ENCODE measurements around the gene SUPT5H.

SUPT5H gene

DNA sequence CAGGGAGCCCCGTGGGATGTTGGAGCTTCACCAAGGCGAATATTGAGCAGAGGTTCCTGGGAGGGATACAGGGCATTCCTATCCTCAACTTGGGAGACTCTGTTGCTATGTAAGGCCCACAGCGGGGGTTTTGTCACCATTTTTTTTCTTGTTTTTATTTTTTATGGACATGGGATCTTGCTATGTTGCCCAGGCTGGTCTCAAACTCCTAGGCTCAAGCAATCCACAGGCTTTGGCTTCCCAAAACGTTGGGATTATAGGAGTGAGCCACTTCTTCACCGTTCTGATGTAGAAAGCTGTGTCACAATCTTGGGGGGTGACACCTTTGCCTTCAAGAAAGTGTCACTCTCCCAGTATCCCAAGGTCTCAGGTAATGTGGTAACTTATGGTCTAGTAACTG, 56.0 kb downstream of the SUPT5H start:
- no peaks in the 10 kb centered on the region for H3K9me3 Mint-ChIP-seq
- H3K36me3 Mint-ChIP-seq (ENCODE audit: low read depth): no peaks in the 10 kb centered on the region
- H3K4me3 Mint-ChIP-seq: no peak overlapping the region
- peaks cover 23% of the 10 kb centered on the region for H3K4me1 Mint-ChIP-seq (ENCODE audit: low read depth)
- H3K27ac Mint-ChIP-seq: no peak overlapping the region
- H3K27me3 Mint-ChIP-seq: peaks cover 70% of the 10 kb centered on the region

DNA sequence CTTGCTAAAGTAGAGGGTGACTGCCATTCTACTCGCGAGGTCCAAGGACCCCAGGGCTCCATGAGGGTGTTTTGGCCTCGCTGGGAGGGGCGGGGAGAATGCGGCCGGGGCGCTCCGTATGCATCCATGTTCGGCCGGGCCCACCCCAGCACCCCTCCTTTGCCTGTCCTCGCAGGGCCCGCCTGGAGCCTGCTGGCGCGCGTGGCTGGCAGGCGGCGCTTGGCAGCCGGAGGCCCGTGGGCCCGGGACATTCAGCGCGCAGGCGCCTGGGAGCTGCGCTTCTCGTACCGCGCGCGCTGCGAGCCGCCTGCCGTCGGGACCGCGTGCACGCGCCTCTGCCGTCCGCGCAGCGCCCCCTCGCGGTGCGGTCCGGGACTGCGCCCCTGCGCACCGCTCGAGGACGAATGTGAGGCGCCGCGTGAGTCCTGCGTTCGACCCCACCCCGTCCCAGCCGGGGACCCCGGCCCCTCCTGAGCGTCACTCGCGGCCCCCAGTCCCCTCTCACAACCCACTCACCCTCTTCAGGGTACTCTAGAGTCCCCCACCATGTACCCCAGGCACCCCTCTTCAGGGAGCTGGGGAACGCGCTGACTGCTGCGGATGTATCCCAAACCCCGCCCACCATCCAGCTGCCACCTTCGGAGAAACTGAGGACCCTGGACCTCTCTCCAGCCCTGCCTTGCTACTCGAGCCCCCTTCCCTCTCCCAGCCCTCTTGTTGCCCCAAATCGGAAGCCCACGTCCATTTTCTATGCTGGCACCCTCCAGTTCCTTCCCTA, 57.4 kb downstream of the SUPT5H start:
- H3K4me3 Mint-ChIP-seq: no peak overlapping the region
- H3K27ac Mint-ChIP-seq: no peak overlapping the region
- H3K4me1 Mint-ChIP-seq (ENCODE audit: low read depth): peaks cover 32% of the 10 kb centered on the region
- H3K9me3 Mint-ChIP-seq: no peaks in the 10 kb centered on the region
- H3K27me3 Mint-ChIP-seq: peaks cover 67% of the 10 kb centered on the region
- H3K36me3 Mint-ChIP-seq (ENCODE audit: low read depth): no peaks in the 10 kb centered on the region

DNA sequence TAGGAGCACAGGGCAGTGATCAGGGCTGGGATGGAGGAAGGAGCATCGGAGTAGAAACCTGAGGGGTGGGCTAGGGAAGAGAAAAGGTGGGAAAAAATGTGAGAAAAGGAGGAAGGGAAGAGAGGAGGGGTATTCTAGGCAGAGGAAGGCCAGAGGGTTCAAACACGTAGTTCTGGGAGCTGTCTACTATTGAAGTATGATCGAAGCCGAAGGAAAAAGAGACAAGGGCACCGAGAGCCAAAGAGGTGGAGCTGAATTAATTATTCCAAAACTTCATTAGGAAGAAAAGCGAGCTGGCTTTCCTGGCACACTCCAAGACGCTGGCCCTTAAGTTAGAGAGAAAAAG, 61.2 kb downstream of the SUPT5H start:
- Mint-ChIP-seq H3K36me3 (ENCODE audit: low read depth) (no peaks in the 10 kb centered on the region), H3K4me3 (peak overlapping the region; percentile 36), H3K4me1 (ENCODE audit: low read depth) (peaks cover 20% of the 10 kb centered on the region), H3K27me3 (peaks cover 51% of the 10 kb centered on the region), H3K9me3 (no peaks in the 10 kb centered on the region), H3K27ac (no peak overlapping the region)

DNA sequence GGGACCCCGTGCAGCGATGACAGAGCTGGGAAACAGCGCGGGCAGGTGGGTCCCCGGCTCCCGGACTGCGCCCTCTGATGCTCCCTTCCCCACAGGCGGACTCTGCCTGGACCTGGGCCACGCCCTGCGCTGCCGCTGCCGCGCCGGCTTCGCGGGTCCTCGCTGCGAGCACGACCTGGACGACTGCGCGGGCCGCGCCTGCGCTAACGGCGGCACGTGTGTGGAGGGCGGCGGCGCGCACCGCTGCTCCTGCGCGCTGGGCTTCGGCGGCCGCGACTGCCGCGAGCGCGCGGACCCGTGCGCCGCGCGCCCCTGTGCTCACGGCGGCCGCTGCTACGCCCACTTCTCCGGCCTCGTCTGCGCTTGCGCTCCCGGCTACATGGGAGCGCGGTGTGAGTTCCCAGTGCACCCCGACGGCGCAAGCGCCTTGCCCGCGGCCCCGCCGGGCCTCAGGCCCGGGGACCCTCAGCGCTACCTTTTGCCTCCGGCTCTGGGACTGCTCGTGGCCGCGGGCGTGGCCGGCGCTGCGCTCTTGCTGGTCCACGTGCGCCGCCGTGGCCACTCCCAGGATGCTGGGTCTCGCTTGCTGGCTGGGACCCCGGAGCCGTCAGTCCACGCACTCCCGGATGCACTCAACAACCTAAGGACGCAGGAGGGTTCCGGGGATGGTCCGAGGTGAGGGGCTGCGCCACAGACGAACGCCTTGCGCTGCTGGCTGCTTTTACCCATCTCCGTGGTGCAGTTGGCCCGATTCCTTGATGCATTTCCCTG, 61.7 kb downstream of the SUPT5H start:
- peaks cover 20% of the 10 kb centered on the region for H3K4me1 Mint-ChIP-seq (ENCODE audit: low read depth)
- H3K4me3 Mint-ChIP-seq: peak overlapping the region; percentile 81
- no peaks in the 10 kb centered on the region for H3K9me3 Mint-ChIP-seq
- H3K36me3 Mint-ChIP-seq (ENCODE audit: low read depth): no peaks in the 10 kb centered on the region
- peaks cover 53% of the 10 kb centered on the region for H3K27me3 Mint-ChIP-seq
- H3K27ac Mint-ChIP-seq: no peak overlapping the region

DNA sequence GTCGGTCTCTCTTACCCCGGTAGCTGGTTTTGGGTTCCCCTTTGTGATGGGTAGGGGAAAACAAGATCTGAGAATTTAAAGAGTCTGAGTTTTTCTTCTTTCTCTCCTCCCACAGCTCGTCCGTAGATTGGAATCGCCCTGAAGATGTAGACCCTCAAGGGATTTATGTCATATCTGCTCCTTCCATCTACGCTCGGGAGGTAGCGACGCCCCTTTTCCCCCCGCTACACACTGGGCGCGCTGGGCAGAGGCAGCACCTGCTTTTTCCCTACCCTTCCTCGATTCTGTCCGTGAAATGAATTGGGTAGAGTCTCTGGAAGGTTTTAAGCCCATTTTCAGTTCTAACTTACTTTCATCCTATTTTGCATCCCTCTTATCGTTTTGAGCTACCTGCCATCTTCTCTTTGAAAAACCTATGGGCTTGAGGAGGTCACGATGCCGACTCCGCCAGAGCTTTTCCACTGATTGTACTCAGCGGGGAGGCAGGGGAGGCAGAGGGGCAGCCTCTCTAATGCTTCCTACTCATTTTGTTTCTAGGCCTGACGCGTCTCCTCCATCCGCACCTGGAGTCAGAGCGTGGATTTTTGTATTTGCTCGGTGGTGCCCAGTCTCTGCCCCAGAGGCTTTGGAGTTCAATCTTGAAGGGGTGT, 62.5 kb downstream of the SUPT5H start:
- Mint-ChIP-seq H3K4me3 (peak overlapping the region; percentile 81), H3K27ac (peak overlapping the region; percentile 71), H3K27me3 (peaks cover 57% of the 10 kb centered on the region), H3K9me3 (no peaks in the 10 kb centered on the region), H3K4me1 (ENCODE audit: low read depth) (peaks cover 20% of the 10 kb centered on the region), H3K36me3 (ENCODE audit: low read depth) (no peaks in the 10 kb centered on the region)

DNA sequence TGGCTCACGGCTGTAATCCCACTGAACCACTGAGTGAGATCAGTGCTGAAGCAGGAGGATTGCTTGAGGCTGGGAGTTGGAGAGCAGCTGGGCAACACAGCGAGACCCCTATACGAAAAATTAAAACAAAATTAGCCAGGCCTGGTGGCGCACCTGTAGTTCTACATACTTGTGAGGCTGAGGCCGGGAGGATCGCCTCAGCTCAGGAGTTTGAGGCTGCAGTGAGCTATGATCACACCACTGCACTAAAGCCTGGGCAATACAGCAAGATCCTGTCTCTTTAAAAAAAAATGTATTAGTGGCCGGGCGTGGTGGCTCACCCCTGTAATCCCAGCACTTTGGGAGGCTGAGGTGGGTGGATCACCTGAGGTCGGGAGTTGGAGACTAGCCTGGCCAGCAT, 63.2 kb downstream of the SUPT5H start:
- no peaks in the 10 kb centered on the region for H3K36me3 Mint-ChIP-seq (ENCODE audit: low read depth)
- no peak overlapping the region for H3K4me3 Mint-ChIP-seq
- peaks cover 15% of the 10 kb centered on the region for H3K4me1 Mint-ChIP-seq (ENCODE audit: low read depth)
- no peak overlapping the region for H3K27ac Mint-ChIP-seq
- H3K27me3 Mint-ChIP-seq: peaks cover 59% of the 10 kb centered on the region
- no peaks in the 10 kb centered on the region for H3K9me3 Mint-ChIP-seq

DNA sequence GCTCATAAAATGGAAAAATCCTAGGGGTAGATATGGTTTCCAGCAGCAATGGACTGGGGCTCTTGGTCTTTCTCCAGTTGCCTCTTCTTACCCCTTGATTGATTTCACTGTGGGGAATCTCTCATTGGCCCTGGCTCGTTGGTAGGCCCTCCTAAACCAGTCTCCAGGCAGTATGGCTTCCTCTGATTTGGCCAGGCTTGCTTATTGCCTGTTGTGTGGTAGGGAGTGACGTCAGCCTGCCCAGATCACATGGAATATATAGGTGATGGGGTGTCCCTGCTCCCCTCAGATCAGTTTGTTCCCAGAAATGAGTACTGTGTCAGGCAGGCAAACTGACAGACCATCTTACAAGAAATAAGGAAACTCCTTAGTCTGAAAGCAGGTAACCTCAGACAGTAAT, 63.9 kb downstream of the SUPT5H start:
- Mint-ChIP-seq H3K9me3 (no peaks in the 10 kb centered on the region), H3K27me3 (peaks cover 59% of the 10 kb centered on the region), H3K27ac (no peak overlapping the region), H3K4me3 (no peak overlapping the region), H3K4me1 (ENCODE audit: low read depth) (peaks cover 15% of the 10 kb centered on the region), H3K36me3 (ENCODE audit: low read depth) (no peaks in the 10 kb centered on the region)

DNA sequence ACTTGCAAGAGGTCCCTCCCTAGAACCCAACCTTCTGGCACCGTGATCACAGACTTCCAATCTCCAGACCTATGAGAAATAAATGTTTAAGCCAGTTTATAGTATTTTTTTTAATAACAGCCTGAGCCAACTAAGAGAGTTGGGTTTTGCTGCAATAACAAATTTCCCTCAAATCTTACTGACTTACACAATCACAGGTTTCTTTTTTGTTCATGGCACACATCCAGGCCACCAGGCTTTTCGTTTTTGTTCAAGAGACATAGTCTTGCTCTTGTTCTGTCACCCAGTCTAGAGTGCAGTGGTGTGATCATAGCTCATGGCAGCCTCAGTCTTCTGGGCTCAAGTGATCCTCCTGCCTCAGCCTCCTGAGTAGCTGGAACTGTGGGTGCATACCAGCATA, 67.6 kb downstream of the SUPT5H start:
- Mint-ChIP-seq H3K27ac (no peak overlapping the region), H3K36me3 (ENCODE audit: low read depth) (no peaks in the 10 kb centered on the region), H3K27me3 (peaks cover 58% of the 10 kb centered on the region), H3K4me3 (no peak overlapping the region), H3K4me1 (ENCODE audit: low read depth) (peaks cover 22% of the 10 kb centered on the region), H3K9me3 (no peaks in the 10 kb centered on the region)

DNA sequence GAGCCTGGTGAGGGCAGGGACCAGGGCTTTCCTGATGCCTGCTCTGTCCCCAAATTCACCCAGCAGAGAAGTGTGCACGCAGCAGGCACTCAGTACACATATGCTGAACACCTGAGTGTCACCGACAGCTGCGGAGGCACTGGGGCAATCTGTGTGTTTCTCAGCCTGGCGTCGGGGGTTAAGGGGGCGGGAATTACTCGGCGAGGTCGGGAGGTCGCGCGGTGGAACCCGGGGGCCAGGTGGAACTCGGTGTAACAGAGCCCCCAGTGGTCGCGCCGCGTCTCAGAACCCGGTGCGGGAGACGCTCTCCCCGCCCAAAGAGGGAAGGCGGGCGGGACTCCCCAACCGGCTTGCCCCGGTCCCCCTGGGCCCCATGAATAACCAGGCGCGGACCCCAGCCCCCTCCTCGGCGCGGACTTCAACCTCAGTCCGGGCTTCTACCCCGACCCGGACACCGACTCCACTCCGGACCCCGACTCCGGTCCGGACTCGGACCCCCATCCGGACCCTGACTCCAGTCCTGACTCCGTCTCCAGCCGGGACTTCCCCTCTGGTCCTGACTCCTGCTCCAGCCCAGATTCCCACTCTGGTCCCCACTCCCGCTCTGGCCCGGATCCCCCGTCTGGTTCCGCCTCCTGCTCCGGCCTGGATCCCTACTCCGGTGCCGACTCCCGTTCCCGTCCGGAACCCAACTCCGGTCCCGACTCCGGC, 69.6 kb downstream of the SUPT5H start, which contains the start of gene SELENOV:
TSS of gene SELENOV (plus strand) at position 300 of the 711 bp plus-strand sequence. CDS start at position 374, 74 bp downstream.
- peaks cover 45% of the 10 kb centered on the region for H3K27me3 Mint-ChIP-seq
- peak within 1 kb of the TSS; percentile 11 for H3K27ac Mint-ChIP-seq
- no peaks in the 10 kb centered on the region for H3K36me3 Mint-ChIP-seq (ENCODE audit: low read depth)
- H3K9me3 Mint-ChIP-seq: no peaks in the 10 kb centered on the region
- H3K4me1 Mint-ChIP-seq (ENCODE audit: low read depth): peaks cover 19% of the 10 kb centered on the region
- H3K4me3 Mint-ChIP-seq: peak within 1 kb of the TSS; percentile 76

DNA sequence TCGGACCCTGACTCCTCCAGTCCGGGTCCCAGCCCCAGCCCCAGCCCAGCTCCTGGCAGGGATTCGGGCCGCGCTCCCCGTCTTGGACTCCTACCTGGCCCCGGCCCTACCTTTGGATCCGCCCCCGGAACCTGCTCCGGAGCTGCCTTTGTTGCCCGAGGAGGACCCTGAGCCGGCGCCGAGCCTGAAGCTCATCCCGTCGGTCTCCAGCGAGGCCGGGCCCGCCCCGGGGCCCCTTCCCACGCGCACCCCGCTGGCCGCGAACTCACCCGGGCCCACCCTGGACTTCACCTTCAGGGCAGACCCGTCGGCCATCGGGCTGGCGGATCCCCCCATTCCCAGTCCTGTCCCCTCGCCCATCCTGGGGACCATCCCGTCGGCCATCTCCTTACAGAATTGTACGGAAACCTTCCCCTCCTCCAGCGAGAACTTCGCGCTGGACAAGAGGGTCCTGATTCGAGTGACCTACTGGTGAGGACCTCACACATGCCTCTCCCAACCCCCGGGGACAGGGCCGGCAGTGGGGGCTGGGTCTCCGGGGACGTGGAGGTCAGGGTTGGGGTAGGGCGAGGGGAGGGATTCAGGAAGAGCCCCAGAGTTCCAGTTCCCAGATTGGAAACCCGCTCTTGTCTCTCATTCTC, 70.3 kb downstream of the SUPT5H start:
- Mint-ChIP-seq H3K36me3 (ENCODE audit: low read depth) (no peaks in the 10 kb centered on the region), H3K4me1 (ENCODE audit: low read depth) (peaks cover 19% of the 10 kb centered on the region), H3K9me3 (no peaks in the 10 kb centered on the region), H3K27ac (no peak overlapping the region), H3K4me3 (peak overlapping the region; percentile 49), H3K27me3 (peaks cover 45% of the 10 kb centered on the region)

DNA sequence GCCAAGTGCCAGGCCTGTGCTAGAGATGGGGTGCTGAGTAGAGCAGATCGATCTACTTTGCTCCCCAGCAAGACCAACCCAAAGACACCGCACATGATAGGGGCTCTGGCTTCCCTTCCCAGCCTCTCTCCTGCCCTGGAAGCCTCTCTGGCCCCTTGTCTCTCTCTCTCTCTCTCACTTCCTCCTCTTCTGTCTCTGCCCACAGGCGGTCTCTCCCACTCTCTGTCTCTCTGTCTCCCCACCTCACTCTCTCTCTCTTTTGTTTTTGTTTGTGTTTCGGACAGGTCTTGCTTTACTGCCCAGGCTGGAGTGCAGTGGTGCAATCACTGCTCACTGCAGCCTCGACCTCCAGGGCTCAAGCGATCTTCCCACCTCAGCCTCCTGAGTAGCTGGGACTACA, 70.9 kb downstream of the SUPT5H start:
- Mint-ChIP-seq H3K27me3 (peaks cover 45% of the 10 kb centered on the region), H3K9me3 (no peaks in the 10 kb centered on the region), H3K4me3 (peak overlapping the region; percentile 17), H3K4me1 (ENCODE audit: low read depth) (peaks cover 20% of the 10 kb centered on the region), H3K27ac (no peak overlapping the region), H3K36me3 (ENCODE audit: low read depth) (no peaks in the 10 kb centered on the region)

DNA sequence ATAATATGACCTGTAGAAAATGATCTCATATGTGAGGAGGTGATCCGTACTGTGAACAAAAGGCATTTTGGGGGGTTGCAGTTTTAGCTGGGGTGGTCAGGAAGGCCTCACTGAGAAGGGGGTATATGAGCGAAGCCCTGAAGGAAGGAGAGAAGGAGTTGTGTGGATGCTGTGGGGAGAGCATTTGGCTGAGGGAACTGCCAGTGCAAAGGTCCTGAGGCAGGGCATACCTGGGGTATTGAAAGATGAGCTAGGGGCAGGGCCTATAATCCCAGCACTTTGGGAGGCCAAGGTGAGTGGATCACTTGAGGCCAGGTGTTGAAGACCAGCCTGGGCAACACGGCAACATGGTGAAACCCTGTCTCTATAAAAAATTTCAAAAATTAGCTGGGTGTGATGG, 72.0 kb downstream of the SUPT5H start:
- Mint-ChIP-seq H3K4me1 (ENCODE audit: low read depth) (peaks cover 27% of the 10 kb centered on the region), H3K27ac (no peak overlapping the region), H3K9me3 (no peaks in the 10 kb centered on the region), H3K36me3 (ENCODE audit: low read depth) (no peaks in the 10 kb centered on the region), H3K4me3 (no peak overlapping the region), H3K27me3 (peaks cover 39% of the 10 kb centered on the region)

DNA sequence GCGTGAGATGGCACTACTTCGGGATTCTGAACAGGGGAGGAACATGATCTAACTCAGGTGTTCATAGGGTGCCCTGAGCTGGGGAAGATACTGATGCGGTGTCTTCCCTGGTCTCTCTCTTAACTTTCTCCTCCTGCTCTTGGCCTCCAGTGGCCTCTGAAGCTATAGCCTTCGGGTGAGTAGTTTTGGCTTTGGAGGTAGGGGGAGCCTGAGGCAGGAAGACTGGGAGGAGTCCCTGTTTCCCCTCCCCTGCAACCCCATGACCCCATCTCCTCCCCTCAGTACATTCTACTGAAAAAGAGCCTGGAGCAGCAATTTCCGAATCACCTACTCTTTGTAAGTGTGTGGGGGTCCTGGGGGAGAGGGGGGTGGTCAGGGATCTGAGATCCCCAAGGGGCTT, 73.1 kb downstream of the SUPT5H start:
- Mint-ChIP-seq H3K36me3 (ENCODE audit: low read depth) (no peaks in the 10 kb centered on the region), H3K27me3 (peaks cover 31% of the 10 kb centered on the region), H3K27ac (no peak overlapping the region), H3K9me3 (no peaks in the 10 kb centered on the region), H3K4me1 (ENCODE audit: low read depth) (peaks cover 27% of the 10 kb centered on the region), H3K4me3 (no peak overlapping the region)

DNA sequence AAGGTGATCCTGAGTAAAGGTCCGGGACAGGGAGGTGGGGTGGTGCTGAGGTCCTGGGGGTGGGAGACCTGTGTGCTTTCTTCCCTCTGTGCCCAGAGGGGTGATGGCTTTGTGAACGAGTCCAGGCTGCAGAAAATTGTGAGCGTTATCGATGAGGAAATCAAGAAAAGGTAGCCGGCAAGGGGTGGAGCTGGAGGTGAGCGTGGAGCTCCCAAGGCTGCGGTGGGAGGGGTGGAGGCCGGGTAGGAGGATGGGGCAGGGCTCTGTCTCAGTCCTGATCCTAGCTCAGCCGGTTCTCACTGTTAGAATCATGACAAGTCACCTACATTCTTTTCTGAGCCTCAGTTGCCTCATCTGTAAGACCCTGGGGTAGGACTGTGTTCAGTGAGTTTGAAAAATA, 73.6 kb downstream of the SUPT5H start:
- Mint-ChIP-seq H3K4me3 (no peak overlapping the region), H3K27ac (no peak overlapping the region), H3K36me3 (ENCODE audit: low read depth) (no peaks in the 10 kb centered on the region), H3K9me3 (no peaks in the 10 kb centered on the region), H3K27me3 (peaks cover 26% of the 10 kb centered on the region), H3K4me1 (ENCODE audit: low read depth) (peaks cover 27% of the 10 kb centered on the region)
